ENCODE measurements around the gene ARPC1B. TPM values are rescaled to one million over a fixed set of nuclear protein-coding genes. Genes with fewer than 3 reads are reported as not detected.

Gene ARPC1B
- polyA plus RNA-seq, 1 experiment = 642 TPM

DNA sequence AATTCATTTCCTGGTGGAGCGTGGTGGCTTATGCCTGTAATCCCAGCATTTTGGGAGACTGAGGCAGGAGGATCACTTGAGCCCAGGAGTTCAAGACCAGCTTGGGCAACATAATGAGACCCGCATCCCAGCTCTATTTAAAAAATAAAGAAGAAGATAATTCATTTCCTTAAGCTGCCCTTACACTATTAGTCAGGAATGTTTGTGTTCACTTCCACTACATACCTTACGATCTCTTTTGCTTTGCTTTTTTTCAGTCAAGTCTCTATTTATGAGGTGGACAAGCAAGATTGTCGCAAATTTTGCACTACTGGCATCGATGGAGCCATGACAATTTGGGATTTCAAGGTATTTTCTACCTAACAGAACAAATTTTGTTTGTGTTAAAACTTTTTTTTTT lies 11.2 kb upstream of the ARPC1B start:
- ChIA-PET POLR2A (no interaction called here), CTCF (interaction anchor here (1.2 to 1.3 kb wide), 2 partner anchors 24 to 53 kb away, joined by 3 to 4 read pairs; no protein-coding TSS in a partner anchor)
- TF ChIP-seq, protein P1, sequence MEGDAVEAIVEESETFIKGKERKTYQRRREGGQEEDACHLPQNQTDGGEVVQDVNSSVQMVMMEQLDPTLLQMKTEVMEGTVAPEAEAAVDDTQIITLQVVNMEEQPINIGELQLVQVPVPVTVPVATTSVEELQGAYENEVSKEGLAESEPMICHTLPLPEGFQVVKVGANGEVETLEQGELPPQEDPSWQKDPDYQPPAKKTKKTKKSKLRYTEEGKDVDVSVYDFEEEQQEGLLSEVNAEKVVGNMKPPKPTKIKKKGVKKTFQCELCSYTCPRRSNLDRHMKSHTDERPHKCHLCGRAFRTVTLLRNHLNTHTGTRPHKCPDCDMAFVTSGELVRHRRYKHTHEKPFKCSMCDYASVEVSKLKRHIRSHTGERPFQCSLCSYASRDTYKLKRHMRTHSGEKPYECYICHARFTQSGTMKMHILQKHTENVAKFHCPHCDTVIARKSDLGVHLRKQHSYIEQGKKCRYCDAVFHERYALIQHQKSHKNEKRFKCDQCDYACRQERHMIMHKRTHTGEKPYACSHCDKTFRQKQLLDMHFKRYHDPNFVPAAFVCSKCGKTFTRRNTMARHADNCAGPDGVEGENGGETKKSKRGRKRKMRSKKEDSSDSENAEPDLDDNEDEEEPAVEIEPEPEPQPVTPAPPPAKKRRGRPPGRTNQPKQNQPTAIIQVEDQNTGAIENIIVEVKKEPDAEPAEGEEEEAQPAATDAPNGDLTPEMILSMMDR (IDR thresholded peaks at IDR 0.05; ENCODE audit: insufficient read depth, low read depth, low read length) = no peak

DNA sequence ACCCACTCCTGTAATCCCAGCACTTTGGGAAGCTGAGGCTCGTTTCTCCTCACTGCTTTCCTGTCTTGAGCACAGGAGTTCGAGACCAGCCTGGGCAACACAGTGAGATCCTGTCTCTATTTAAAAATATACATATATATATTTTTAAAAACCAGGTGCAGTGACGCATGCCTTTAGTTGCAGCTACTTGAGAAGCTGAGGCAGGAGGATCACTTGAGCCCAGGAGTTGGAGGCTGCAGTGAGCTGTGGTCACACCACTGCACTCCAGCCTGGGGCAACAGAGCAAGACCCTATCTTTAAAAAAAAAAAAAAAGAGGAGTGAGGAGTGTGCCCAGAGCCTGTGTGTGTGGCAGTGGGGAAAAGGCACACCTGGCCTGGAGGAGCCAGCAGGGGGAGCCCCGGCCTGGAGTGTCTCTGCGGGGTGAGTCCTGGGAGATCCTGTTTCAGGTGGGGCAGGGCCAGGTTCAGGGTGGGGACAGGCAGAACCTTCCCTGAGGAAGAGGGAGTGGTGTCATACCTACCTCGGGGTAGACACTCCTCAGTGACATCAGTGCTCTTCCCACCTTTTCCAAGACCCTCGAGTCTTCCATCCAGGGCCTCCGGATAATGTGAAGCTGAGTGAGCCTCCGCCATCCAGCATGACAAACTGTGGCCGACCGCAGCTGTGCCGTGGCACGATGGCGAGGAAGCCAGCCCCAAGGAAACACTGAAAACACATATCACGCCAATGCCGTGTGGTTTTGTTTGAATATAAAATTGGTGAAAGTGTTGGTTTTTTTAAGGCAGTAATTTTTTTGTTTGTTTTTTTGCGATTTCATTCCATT lies 9.0 kb upstream of the ARPC1B start:
- TF ChIP-seq, protein P1 (IDR thresholded peaks at IDR 0.05; ENCODE audit: insufficient read depth, low read depth, low read length) = peak; percentile 59
- ChIA-PET POLR2A (no interaction called here), CTCF (interaction anchor here (1.2 to 2.1 kb wide), 3 partner anchors 8 to 55 kb away, joined by 3 to 5 read pairs (median 3); no protein-coding TSS in a partner anchor)
- Histone ChIP-seq H3K36me3 (ENCODE audit: control insufficient read depth, insufficient read depth, low read length) (peaks cover 20% of the 10 kb centered on the region), H3K4me3 (ENCODE audit: low read depth, low read length) (no peak overlapping the region), H3K27me3 (ENCODE audit: control insufficient read depth, insufficient read depth, low read length) (no peaks in the 10 kb centered on the region)
- DNase-seq (ENCODE audit: low read depth) = no peak

More for the DNA sequence above, 11.2 kb upstream of the ARPC1B start:
- no peak overlapping the region for H3K4me3 ChIP-seq (ENCODE audit: low read depth, low read length)
- no peaks in the 10 kb centered on the region for H3K27me3 ChIP-seq (ENCODE audit: control insufficient read depth, insufficient read depth, low read length)
- DNase-seq (ENCODE audit: low read depth) = no peak
- peaks cover 31% of the 10 kb centered on the region for H3K36me3 ChIP-seq (ENCODE audit: control insufficient read depth, insufficient read depth, low read length)

DNA sequence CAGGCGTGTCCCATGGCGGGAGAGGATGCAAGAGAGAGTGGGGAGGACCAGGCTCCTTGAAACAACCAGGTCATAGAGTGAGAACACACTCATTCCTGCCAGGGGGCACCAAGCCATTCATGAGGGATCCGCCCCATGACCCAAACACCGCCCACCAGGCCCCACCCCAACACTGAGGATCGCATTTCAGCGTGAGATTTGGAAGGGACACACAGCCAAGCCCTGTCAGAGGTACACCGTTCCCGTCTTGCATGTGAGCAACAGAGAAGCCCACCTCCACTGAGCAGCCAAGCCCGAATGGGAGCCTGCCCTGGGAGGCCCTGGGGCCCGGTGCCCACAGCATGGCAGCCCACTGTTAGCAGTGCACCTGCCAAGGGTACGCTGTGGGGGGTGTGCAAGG lies 7.9 kb upstream of the ARPC1B start:
- no peak for DNase-seq (ENCODE audit: low read depth)
- Histone ChIP-seq H3K4me3 (ENCODE audit: low read depth, low read length) (no peak overlapping the region), H3K27me3 (ENCODE audit: control insufficient read depth, insufficient read depth, low read length) (no peaks in the 10 kb centered on the region), H3K36me3 (ENCODE audit: control insufficient read depth, insufficient read depth, low read length) (peaks cover 20% of the 10 kb centered on the region)
- TF ChIP-seq, protein P1 (IDR thresholded peaks at IDR 0.05; ENCODE audit: insufficient read depth, low read depth, low read length) = no peak
- ChIA-PET POLR2A (no interaction called here), CTCF (interaction anchor here (0.6 to 1.2 kb wide), 2 partner anchors 24 to 54 kb away, joined by 3 to 4 read pairs; no protein-coding TSS in a partner anchor)

DNA sequence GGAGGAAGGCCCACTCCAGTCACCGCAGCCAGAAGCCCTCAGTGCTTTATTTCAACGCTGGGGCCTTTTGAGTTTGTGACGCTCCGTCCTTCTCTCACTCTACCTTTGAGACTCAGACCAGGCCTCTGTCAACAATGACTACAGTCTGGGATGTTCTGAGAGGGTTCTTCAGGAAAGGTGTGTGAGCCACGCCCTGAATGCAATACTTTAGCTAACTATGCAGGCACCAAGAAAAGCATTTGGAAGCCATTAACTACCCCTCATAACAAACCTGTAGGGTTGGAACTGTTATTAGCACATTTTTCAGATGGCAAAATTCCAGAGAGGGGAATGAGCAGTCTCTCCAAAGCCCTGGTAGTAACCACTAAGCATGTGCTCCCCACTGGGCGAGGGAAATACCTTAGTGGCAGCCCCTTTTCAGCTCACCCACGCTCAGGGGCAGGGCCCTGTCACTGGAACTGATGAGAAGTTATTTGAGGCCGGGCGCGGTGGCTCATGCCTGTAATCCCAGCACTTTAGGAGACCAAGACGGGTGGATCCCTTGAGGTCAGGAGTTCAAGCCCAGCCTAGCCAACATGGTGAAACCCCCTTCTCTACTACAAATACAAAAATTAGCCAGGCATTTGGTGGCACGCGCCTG lies 5.7 kb upstream of the ARPC1B start:
- CTCF ChIA-PET = interaction anchor here (0.6 to 1.3 kb wide), 4 partner anchors 11 to 329 kb away, joined by 3 read pairs; no protein-coding TSS in a partner anchor

More for the DNA sequence above, 5.7 kb upstream of the ARPC1B start:
- H3K4me3 ChIP-seq (ENCODE audit: low read depth, low read length) = no peak overlapping the region
- H3K27me3 ChIP-seq (ENCODE audit: control insufficient read depth, insufficient read depth, low read length) = no peaks in the 10 kb centered on the region
- peaks cover 20% of the 10 kb centered on the region for H3K36me3 ChIP-seq (ENCODE audit: control insufficient read depth, insufficient read depth, low read length)
- TF ChIP-seq, protein P1 (IDR thresholded peaks at IDR 0.05; ENCODE audit: insufficient read depth, low read depth, low read length) = no peak
- POLR2A ChIA-PET = no interaction called here
- no peak for DNase-seq (ENCODE audit: low read depth)

Data from BJ (cell line).